HG03175 (cell line): ENCODE data around the gene DDX3X.
"Not testable (repeated sequence)": the region's sequence is repeated elsewhere in the genome, so short reads cannot be mapped to it uniquely, and the experiment has no call there.

Experiments used
- ATAC-seq: cut with Tn5 transposase; IDR thresholded peaks from one replicate; pipeline ENCODE4 v1.9.1; 2021; ENCODE audit warnings: mild to moderate bottlenecking, moderate library complexity; ENCODE audit not compliant: unreplicated experiment

Gene DDX3X

GRCh38 chrX:41369152-41369551, 35.2 kb downstream of the DDX3X start:
- ATAC-seq, result no peak

GRCh38 chrX:41371575-41371974, 37.6 kb downstream of the DDX3X start:
- not testable (repeated sequence) for ATAC-seq

GRCh38 chrX:41373989-41374606, 40.1 kb downstream of the DDX3X start:
- ATAC-seq, result no peak

GRCh38 chrX:41377624-41378023, 43.7 kb downstream of the DDX3X start:
- no peak for ATAC-seq

GRCh38 chrX:41381685-41382084, 47.7 kb downstream of the DDX3X start:
- no peak for ATAC-seq

- ATAC-seq, result no peak
These were observed 49.0 kb downstream of the DDX3X start for GRCh38 chrX:41382714-41383645.

- no peak for ATAC-seq
These were observed 50.2 kb downstream of the DDX3X start for GRCh38 chrX:41384051-41384705.

GRCh38 chrX:41386222-41386990, 52.4 kb downstream of the DDX3X start:
- ATAC-seq, result no peak

- ATAC-seq, result no peak
These were observed 54.6 kb downstream of the DDX3X start for GRCh38 chrX:41388543-41388942.

GRCh38 chrX:41389311-41389888, 55.4 kb downstream of the DDX3X start:
- no peak for ATAC-seq

GRCh38 chrX:41390576-41390975, 56.6 kb downstream of the DDX3X start:
- not testable (repeated sequence) for ATAC-seq

GRCh38 chrX:41391606-41392005, 57.6 kb downstream of the DDX3X start:
- no peak for ATAC-seq

- no peak for ATAC-seq
These were observed 60.3 kb downstream of the DDX3X start for GRCh38 chrX:41394293-41394692.

GRCh38 chrX:41397219-41397618, 63.3 kb downstream of the DDX3X start:
- ATAC-seq, result no peak

- no peak for ATAC-seq
These were observed 63.8 kb downstream of the DDX3X start for GRCh38 chrX:41397768-41398167.

- ATAC-seq, result not testable (repeated sequence)
These were observed 68.6 kb downstream of the DDX3X start for GRCh38 chrX:41402556-41402955.

- ATAC-seq, result no peak
These were observed 71.6 kb downstream of the DDX3X start for GRCh38 chrX:41405551-41405950.

GRCh38 chrX:41406201-41406600, 72.2 kb downstream of the DDX3X start:
- no peak for ATAC-seq

GRCh38 chrX:41407816-41408215, 73.9 kb downstream of the DDX3X start:
- no peak for ATAC-seq

- ATAC-seq, result no peak
These were observed 74.6 kb downstream of the DDX3X start for GRCh38 chrX:41408576-41408975.

- no peak for ATAC-seq
These were observed 75.0 kb downstream of the DDX3X start for GRCh38 chrX:41409006-41409405.
